Measurements from ENCODE around the gene ZYG11A. TPM values are rescaled to one million over a fixed set of nuclear protein-coding genes. Genes with fewer than 3 reads are reported as not detected.
A peak's percentile ranks its signal among the peaks of the same experiment; 100 is the strongest.

ZYG11A gene
- total and polyA plus RNA-seq, 4 donors, result 0.38 to 1.8 (median 0.76) TPM

DNA sequence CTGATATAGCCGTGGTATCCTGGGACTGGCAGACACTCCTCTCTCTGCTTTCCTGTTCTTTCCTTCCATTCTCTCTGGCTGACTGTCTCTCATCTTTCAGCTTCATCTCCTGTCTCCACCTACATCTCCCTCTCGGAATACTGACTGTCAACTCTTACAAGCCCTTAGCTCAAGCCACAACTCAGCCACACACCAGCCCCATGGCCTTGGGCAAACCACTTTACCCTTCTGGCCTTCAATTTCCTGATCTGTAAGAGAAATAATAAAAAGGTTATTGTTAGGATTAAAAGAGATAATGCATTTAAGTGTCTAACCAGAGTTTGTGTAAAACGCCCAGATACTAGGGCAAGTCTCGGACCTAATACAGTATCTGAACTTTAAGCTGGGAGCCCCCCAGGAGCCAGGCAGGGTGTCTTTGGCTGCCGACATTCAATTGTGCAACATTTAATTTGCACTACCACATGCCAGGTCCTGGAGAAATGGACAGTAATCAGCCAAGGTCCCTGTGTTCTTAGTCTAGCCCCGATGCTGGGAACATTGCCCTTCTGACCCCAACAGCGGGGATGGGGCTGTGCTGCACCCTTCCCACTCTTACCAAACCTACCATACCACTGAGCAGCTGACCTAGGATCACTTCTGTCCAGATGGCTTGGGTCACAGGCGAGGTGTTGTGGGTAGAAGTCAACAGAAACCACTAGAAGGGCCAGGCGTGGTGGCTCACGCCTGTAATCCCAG lies 73.8 kb downstream of the ZYG11A start:
- TF ChIP-seq ZBTB33 (IDR thresholded peaks at IDR 0.05) (peak; percentile 96), YY1 (IDR thresholded peaks at IDR 0.05) (peak; percentile 87), HNF4A (conservative IDR thresholded peaks at IDR 0.05) (peak; percentile 97), CTCF (IDR thresholded peaks at IDR 0.05; ENCODE audit: low read depth, low read length, missing input control) (no peak), GABPA (IDR thresholded peaks at IDR 0.05 in 1 of 2, conservative IDR thresholded peaks at IDR 0.05 in 1 of 2) (peak in 1 of 2 donors; percentile 50), REST (IDR thresholded peaks at IDR 0.05) (peak; percentile 81), MAX (IDR thresholded peaks at IDR 0.05) (peak; percentile 97), NR2F2 (IDR thresholded peaks at IDR 0.05) (peak; percentile 92), JUND (IDR thresholded peaks at IDR 0.05) (peak; percentile 81 to 93), HNF4G (IDR thresholded peaks at IDR 0.05) (peak; percentile 93), RXRA (IDR thresholded peaks at IDR 0.05) (peak; percentile 98 to 99), EGR1 (IDR thresholded peaks at IDR 0.05; ENCODE audit: low read depth in 2 of 2) (peak; percentile 39 to 74), RAD21 (IDR thresholded peaks at IDR 0.05) (peak; percentile 45 to 68), TAF1 (conservative IDR thresholded peaks at IDR 0.05) (no peak), FOXA1 (IDR thresholded peaks at IDR 0.05) (peak; percentile 91), FOXA2 (IDR thresholded peaks at IDR 0.05) (peak; percentile 84), SP1 (IDR thresholded peaks at IDR 0.05) (peak; percentile 98)
- TF ChIP-seq, protein P1, sequence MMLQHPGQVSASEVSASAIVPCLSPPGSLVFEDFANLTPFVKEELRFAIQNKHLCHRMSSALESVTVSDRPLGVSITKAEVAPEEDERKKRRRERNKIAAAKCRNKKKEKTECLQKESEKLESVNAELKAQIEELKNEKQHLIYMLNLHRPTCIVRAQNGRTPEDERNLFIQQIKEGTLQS (IDR thresholded peaks at IDR 0.05), result peak; percentile 56
- no peak for DNase-seq (ENCODE audit: low spot score)
- H3K4me3 ChIP-seq (ENCODE audit: low read depth in 1 of 3, low read length in 3 of 3), result no peak overlapping the region
- H3K27me3 ChIP-seq (ENCODE audit: control insufficient read depth in 4 of 4, insufficient read depth in 4 of 4, low read length in 3 of 4), result no peaks in the 10 kb centered on the region
- H3K36me3 ChIP-seq (ENCODE audit: control insufficient read depth in 4 of 4, insufficient read depth in 3 of 4, low read depth in 1 of 4, low read length in 3 of 4), result peaks cover 0 to under 1% (median 0%) of the 10 kb centered on the region in 4 donors
- H3K9ac ChIP-seq (ENCODE audit: low read depth in 1 of 2, low read length in 2 of 2), result no peak overlapping the region
- 38% methylated on average over 10 of the region's 10 CpGs for WGBS
- peaks cover 21 to 80% (median 64%) of the 10 kb centered on the region in 4 donors for H3K4me1 ChIP-seq (ENCODE audit: control insufficient read depth in 4 of 4, insufficient read depth in 4 of 4, low read length in 3 of 4)
- no peaks in the 10 kb centered on the region for H3K9me3 ChIP-seq (ENCODE audit: control insufficient read depth in 4 of 4, low read length in 3 of 4)
- H3K27ac ChIP-seq (ENCODE audit: low read depth in 1 of 2, low read length in 2 of 2), result peak overlapping the region; percentile 73 to 75

Data from liver (tissue), 9 donors.